Nephron (organoid): ENCODE results near the gene S100A16.

Experiments
- H3K27ac Mint-ChIP-seq, 3 experiments: 2 replicates each; pipeline ENCODE4 v1.8.0; 2020; ENCODE audit warnings: mixed read lengths in 3 of 3, mild to moderate bottlenecking in 2 of 3, moderate library complexity in 1 of 3
- H3K27me3 Mint-ChIP-seq: 2 replicates; pipeline ENCODE4 v1.8.0; 2021; ENCODE audit warnings: low read depth, mild to moderate bottlenecking, moderate library complexity, mixed read lengths
- H3K36me3 Mint-ChIP-seq: 2 replicates; pipeline ENCODE4 v1.8.0; 2020; ENCODE audit warnings: low read depth, mixed read lengths
- H3K4me1 Mint-ChIP-seq: 2 replicates; pipeline ENCODE4 v1.8.0; 2020; ENCODE audit warnings: mixed read lengths
- H3K4me3 Mint-ChIP-seq, 3 experiments: 2 replicates each; pipeline ENCODE4 v1.8.0; 2020; ENCODE audit warnings: mild to moderate bottlenecking in 3 of 3, mixed read lengths in 3 of 3, moderate library complexity in 2 of 3
- H3K9me3 Mint-ChIP-seq: 2 replicates; pipeline ENCODE4 v1.8.0; 2020; ENCODE audit warnings: mixed read lengths
- TF ChIP-seq, protein P1 (sequence below), 3 experiments: fragments of 200-600 bp; sonication (generic); IDR thresholded peaks; one replicate each; pipeline ENCODE4 v1.5.0; 2021; ENCODE audit warnings: antibody characterized with exemption in 3 of 3; ENCODE audit not compliant: unreplicated experiment in 3 of 3

S100A16 gene

DNA sequence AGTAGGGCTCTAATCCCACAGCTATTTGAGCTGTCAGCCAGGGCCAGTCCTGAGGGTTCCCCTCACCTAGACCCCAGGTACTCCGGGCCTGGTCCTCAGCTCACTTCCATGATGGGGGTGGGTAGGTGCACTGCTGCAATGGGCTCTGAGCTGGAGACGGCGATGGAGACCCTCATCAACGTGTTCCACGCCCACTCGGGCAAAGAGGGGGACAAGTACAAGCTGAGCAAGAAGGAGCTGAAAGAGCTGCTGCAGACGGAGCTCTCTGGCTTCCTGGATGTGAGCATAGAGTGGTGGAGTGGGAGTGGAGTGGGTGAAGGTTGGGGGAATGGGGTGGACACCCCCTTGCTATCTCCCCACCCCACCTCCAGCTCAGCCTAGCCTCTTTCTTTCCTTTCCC is 17.4 kb upstream of the S100A16 start:
- H3K9me3 Mint-ChIP-seq: no peaks in the 10 kb centered on the region
- H3K36me3 Mint-ChIP-seq: peaks cover 16% of the 10 kb centered on the region
- H3K4me3 Mint-ChIP-seq: no peak overlapping the region
- H3K27ac Mint-ChIP-seq: peak overlapping the region; percentile 14 to 99 (median 87)
- no peaks in the 10 kb centered on the region for H3K27me3 Mint-ChIP-seq
- peaks cover 70% of the 10 kb centered on the region for H3K4me1 Mint-ChIP-seq
- TF ChIP-seq, protein P1, sequence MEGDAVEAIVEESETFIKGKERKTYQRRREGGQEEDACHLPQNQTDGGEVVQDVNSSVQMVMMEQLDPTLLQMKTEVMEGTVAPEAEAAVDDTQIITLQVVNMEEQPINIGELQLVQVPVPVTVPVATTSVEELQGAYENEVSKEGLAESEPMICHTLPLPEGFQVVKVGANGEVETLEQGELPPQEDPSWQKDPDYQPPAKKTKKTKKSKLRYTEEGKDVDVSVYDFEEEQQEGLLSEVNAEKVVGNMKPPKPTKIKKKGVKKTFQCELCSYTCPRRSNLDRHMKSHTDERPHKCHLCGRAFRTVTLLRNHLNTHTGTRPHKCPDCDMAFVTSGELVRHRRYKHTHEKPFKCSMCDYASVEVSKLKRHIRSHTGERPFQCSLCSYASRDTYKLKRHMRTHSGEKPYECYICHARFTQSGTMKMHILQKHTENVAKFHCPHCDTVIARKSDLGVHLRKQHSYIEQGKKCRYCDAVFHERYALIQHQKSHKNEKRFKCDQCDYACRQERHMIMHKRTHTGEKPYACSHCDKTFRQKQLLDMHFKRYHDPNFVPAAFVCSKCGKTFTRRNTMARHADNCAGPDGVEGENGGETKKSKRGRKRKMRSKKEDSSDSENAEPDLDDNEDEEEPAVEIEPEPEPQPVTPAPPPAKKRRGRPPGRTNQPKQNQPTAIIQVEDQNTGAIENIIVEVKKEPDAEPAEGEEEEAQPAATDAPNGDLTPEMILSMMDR (IDR thresholded peaks at IDR 0.05; ENCODE audit: unreplicated experiment in 3 of 3): no peak

- Mint-ChIP-seq H3K9me3 (no peaks in the 10 kb centered on the region), H3K4me1 (peaks cover 71% of the 10 kb centered on the region), H3K4me3 (no peak overlapping the region), H3K27me3 (no peaks in the 10 kb centered on the region), H3K36me3 (peaks cover 15% of the 10 kb centered on the region), H3K27ac (peak overlapping the region; percentile 66 to 99 (median 87))
- TF ChIP-seq, protein P1 (IDR thresholded peaks at IDR 0.05; ENCODE audit: unreplicated experiment in 3 of 3): no peak
These were observed 17.0 kb upstream of the S100A16 start for GRCh38 chr1:153629971-153630370.

- Mint-ChIP-seq H3K27me3 (no peaks in the 10 kb centered on the region), H3K4me3 (peak overlapping the region in 2 of 3 experiments; percentile 45 to 54), H3K36me3 (peaks cover 14% of the 10 kb centered on the region), H3K4me1 (peaks cover 68% of the 10 kb centered on the region), H3K9me3 (no peaks in the 10 kb centered on the region), H3K27ac (peak overlapping the region; percentile 66 to 99 (median 87))
- TF ChIP-seq, protein P1 (IDR thresholded peaks at IDR 0.05; ENCODE audit: unreplicated experiment in 3 of 3): no peak
These were observed 16.4 kb upstream of the S100A16 start for GRCh38 chr1:153629343-153629665.

- Mint-ChIP-seq H3K9me3 (no peaks in the 10 kb centered on the region), H3K36me3 (peaks cover 15% of the 10 kb centered on the region)
- TF ChIP-seq, protein P1 (IDR thresholded peaks at IDR 0.05; ENCODE audit: unreplicated experiment in 3 of 3): no peak
These were observed 15.9 kb upstream of the S100A16 start for GRCh38 chr1:153628638-153629342.

DNA sequence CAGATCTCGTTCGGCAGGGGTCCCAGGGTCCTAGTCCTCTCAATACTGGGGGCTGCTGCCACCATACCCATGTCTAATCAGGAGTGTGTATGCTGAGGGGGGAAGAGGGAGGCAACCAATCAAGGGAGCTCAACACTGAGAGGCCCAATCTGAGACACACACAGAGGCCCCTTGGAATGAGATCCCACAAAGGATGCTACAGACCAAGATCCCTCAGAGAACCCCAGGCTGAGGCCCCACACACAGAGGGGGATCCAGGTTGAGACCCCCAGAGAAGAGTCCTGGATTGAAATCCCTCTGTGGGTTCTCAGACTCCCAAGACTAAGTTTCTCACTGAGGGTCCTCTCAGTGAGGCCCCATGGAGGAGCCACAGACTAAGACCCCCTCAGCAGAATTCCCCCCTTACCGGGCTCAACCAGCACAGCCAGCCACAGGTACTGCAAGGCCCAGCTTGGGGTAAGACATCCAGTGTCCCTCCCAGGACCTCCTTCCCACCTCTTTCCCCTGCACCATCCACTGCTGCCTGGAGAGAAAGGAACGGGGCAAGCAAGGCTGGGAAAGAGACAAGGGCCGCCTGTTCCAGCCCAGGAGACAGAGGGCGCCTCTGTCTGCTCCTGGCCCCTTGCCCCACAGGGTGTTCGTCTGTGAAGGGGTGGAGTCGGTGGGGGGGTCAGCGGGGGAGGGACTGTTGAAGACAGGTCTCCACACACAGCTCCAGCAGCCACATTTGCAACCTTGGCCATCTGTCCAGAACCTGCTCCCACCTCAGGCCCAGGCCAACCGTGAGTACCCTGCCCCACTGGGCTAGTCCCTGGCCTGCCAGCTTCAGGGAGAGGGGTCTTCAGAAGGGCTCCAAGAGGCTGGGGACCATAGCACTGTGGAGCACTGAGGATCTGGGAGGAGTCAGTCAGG is 15.0 kb upstream of the S100A16 start, which contains the start of gene S100A1:
TSS of gene S100A1 (plus strand) at position 720 of the 912 bp plus-strand sequence. CDS start 2,088 bp downstream, outside the sequence.
- Mint-ChIP-seq H3K4me1 (peaks cover 62% of the 10 kb centered on the region), H3K27ac (peak within 1 kb of the TSS; percentile 96 to 99 (median 98)), H3K4me3 (peak within 1 kb of the TSS; percentile 91 to 96 (median 94)), H3K9me3 (no peaks in the 10 kb centered on the region), H3K27me3 (no peaks in the 10 kb centered on the region), H3K36me3 (peaks cover 16% of the 10 kb centered on the region)
- TF ChIP-seq, protein P1 (IDR thresholded peaks at IDR 0.05; ENCODE audit: unreplicated experiment in 3 of 3): peak in 2 of 3 experiments; percentile 12 to 75

More at GRCh38 chr1:153628638-153629342, 15.9 kb upstream of the S100A16 start:
- peak overlapping the region in 1 of 3 experiments; percentile 45 for H3K4me3 Mint-ChIP-seq
- peak overlapping the region; percentile 66 to 99 (median 87) for H3K27ac Mint-ChIP-seq
- H3K4me1 Mint-ChIP-seq: peaks cover 68% of the 10 kb centered on the region
- no peaks in the 10 kb centered on the region for H3K27me3 Mint-ChIP-seq
